Skeletal muscle cell (primary cell): ENCODE results near the gene GNG13.

ENCODE experiments used
- DNase-seq: peaks from one replicate; pipeline ENCODE4 v3.0.0-alpha.2; 2010; ENCODE audit warnings: low read depth
- H3K4me3 ChIP-seq: 2 replicates; pipeline ENCODE4 v1.5.1; 2011; ENCODE audit warnings: low read depth, mild to moderate bottlenecking, control low read depth, low read length, moderate library complexity

Gene GNG13

DNA sequence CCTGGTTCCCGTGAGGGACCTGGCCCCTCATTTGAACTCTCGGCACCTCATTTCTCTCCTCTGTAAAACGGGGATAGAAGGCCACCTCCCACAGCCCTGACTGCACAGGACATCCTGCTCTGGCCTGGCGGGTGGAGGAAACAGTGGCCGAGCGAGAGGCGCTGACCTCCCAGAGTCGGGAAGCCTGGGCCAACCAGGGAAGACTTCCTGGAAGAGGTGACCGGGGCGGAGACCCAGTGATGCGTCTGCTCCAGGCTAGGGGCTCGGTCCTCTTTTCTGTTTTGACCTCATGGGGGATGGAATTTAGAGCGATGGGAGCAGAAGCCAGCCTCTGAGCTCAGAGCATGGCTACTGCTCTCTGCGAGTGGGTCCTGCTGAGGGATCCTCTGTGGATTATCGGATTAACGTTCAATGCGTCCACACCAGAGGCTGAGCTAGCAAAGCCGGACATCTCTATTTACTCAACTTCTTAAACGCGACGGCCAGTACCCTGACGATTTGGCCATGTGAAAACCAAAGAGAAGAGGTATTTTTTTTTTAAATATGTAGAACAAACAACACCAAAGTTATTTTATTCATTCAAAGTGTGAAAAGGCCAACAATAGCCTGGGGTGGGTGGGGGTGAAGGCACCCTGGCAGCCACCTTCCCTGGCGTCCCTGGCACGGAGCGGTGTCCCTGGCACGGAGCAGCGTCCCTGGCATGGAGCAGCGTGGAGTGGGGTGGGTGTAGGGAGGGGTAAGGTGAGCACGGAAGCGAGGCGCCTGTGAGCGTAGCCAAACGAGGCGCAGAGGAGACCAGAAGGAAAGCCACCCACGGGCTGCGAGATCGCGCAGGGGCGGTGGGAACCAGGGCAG, 49.2 kb downstream of the GNG13 start:
- H3K4me3 ChIP-seq: no peak overlapping the region
- DNase-seq: no peak

DNA sequence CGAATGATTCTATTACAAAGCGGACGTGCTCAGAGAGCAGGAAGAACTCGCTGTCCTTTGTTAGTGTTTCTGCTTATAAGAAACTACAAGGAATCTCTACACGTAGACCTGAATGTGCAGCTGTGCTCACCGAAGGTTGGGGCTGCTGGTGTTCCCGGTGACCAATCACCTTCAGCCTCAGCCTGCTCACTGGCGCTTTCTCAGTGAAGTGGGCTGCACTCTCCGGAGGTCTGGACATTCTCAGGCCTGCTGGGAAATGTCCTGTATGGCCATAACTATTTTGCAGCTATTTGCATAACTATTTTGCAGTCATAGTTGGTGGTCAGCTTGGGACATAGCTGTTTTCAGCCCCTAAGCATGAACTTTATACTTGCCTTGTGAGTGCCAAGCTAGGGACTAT, 50.0 kb downstream of the GNG13 start:
- H3K4me3 ChIP-seq: no peak overlapping the region
- no peak for DNase-seq

DNA sequence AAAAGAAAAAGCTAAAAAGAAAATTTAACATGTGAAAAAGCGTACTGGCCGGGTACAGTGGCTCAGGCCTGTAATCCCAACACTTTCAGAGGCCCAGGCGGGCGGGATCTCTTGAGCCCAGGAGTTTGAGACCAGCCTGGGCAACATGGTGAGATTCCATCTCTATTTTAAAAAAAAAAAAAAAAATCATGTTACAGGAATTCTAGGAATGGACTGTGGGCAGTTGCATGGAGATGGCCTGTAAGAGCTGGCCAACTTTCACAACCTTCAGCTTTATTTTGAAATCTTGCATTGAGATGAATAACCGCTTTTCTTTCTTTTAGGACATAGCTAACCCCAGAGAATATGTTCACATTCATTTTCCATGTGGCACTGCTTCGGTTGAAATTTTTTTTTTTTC, 51.5 kb downstream of the GNG13 start:
- H3K4me3 ChIP-seq: no peak overlapping the region
- peak; percentile 31 for DNase-seq
